IPS-11a (cell line): ENCODE results near the gene GRSF1.
"Not testable (repeated sequence)": the region's sequence is repeated elsewhere in the genome, so short reads cannot be mapped to it uniquely, and the experiment has no call there.

ENCODE experiments used
- H3K4me3 ChIP-seq: one replicate; pipeline ENCODE4 v1.5.1; 2013; ENCODE audit warnings: low read depth, low read length, control low read depth

The GRSF1 gene, protein sequence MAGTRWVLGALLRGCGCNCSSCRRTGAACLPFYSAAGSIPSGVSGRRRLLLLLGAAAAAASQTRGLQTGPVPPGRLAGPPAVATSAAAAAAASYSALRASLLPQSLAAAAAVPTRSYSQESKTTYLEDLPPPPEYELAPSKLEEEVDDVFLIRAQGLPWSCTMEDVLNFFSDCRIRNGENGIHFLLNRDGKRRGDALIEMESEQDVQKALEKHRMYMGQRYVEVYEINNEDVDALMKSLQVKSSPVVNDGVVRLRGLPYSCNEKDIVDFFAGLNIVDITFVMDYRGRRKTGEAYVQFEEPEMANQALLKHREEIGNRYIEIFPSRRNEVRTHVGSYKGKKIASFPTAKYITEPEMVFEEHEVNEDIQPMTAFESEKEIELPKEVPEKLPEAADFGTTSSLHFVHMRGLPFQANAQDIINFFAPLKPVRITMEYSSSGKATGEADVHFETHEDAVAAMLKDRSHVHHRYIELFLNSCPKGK

DNA sequence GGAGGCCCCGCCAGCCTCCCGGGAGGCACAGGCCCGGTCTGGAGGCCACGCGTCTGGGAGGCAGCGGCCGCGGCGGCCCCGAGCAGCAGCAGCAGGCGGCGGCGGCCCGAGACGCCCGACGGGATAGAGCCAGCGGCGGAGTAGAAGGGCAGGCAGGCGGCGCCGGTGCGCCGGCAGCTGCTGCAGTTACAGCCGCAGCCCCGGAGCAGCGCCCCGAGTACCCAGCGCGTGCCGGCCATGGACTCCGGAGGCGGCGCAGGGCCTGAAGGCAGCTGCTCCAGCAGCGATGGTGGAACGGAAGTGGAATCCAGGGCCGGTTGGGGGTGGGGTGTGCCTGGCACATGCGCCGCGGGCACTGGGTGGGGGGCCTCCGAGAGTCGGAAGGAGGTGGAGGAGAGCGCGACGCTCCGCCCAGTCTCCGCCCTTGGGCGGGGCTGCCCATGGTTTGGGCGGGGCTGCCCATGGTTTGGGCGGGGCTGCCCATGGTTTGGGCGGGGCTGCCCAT lies at the start of gene GRSF1:
TSS of gene GRSF1 (minus strand) at position 302 of the 505 bp plus-strand sequence. CDS start at position 239, 63 bp downstream.
- peak within 1 kb of the TSS; percentile 96 for H3K4me3 ChIP-seq

- no peak overlapping the region for H3K4me3 ChIP-seq
Observed at GRCh38 chr4:70885174-70885573, 45.5 kb upstream of the GRSF1 start.

GRCh38 chr4:70880739-70881138 lies 41.0 kb upstream of the GRSF1 start:
- H3K4me3 ChIP-seq = no peak overlapping the region

DNA sequence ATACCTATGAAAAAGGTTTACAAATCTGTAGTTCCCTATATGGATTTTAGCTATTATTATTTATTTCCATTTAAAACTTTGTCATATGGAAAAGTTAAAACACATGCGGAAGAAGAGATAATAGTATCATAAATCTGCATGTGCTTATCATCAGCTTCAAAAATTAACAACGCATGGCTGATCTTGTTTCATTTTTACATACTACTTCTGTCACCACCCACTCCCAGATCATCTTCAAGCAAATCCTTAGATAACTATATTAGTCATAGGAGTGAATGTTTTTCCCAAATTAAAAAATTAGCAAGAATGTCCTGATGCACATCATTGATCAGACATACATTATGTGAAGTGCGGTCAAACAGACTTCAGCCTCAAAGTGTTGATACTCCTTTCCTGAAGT lies 37.9 kb upstream of the GRSF1 start:
- H3K4me3 ChIP-seq = no peak overlapping the region

DNA sequence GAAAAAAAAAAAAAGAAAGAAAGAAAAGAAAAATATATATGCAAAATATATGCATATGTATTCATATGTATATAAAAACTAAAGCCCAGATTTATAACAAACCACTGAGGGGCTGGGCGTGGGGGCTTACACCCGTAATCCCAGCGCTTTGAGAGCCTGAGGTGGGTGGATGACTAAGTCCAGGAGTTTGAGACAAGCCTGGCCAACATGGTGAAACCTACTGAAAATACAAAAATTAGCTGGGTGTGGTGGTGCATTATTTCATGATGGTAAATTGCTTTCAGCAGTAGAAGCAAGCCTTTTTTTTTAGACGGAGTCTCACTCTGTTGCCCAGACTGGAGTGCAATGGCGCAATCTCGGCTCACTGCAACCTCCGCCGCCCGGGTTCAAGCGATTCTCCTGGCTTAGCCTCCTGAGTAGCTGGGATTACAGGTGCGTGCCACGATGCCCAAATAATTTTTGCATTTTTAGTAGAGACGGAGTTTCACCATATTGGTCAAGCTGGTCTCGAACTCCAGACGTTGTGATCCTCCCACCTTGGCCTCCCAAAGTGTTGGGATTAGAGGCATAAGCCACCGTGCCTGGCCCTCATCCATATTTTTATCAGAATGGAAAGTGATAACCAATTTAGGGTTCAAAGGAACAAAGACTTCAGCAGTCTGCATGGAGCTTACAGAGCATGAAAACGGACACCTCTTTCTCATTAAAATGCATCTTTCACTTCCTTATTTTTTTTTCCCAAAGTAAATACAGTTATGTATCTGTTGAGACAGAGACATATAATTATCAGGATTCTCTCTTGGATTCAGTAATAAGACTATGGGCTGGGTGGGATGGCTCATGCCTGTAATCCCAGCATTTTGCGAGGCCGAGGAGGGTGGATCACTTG lies 34.8 kb upstream of the GRSF1 start:
- no peak overlapping the region for H3K4me3 ChIP-seq

DNA sequence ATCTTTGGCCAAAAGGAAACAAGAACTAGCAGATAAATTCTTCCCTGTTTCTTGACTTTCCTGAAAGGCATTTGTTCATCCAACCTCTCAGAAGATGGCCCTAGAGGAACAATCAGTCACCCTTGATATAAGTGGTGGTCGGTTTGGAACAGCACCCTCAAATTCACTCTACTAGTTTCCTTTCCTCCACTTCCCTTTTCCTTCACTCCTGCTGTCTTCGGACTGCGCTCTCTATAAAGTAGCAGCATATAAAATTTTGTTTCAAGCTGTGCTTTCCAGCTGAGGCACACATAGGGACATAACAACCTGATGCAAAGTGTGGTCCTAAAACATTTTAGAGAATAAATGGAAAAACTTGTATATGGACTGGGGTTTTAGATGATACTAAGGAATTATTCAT lies 33.5 kb upstream of the GRSF1 start:
- H3K4me3 ChIP-seq = no peak overlapping the region

- no peak overlapping the region for H3K4me3 ChIP-seq
Observed at GRCh38 chr4:70868778-70869177, 29.1 kb upstream of the GRSF1 start.

- H3K4me3 ChIP-seq = no peak overlapping the region
Observed at GRCh38 chr4:70863099-70863790, 23.6 kb upstream of the GRSF1 start.

DNA sequence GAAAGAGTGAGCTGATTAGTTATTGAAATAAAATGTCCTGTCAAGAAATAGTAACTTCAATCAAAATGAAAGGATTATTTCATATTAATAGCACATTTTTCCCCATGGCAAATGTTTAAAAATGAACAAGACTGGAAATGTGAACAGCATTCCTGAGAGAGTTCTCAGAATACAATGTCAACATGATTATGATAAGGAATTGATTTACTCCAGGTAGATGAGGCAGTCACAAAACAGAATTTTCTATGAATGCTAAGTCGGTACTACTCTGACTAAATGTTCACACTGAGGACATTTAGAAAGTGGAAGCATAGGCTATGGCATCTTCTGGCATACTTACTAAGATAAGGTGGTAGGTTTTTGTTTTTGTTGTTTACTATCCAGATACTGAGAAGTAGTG lies 19.4 kb upstream of the GRSF1 start:
- no peak overlapping the region for H3K4me3 ChIP-seq

GRCh38 chr4:70858454-70858853 lies 18.8 kb upstream of the GRSF1 start:
- no peak overlapping the region for H3K4me3 ChIP-seq

GRCh38 chr4:70855464-70855863 lies 15.8 kb upstream of the GRSF1 start:
- no peak overlapping the region for H3K4me3 ChIP-seq

- H3K4me3 ChIP-seq = no peak overlapping the region
Observed at GRCh38 chr4:70849291-70849690, 9.6 kb upstream of the GRSF1 start.

GRCh38 chr4:70844180-70844579 lies 4.5 kb upstream of the GRSF1 start:
- no peak overlapping the region for H3K4me3 ChIP-seq

DNA sequence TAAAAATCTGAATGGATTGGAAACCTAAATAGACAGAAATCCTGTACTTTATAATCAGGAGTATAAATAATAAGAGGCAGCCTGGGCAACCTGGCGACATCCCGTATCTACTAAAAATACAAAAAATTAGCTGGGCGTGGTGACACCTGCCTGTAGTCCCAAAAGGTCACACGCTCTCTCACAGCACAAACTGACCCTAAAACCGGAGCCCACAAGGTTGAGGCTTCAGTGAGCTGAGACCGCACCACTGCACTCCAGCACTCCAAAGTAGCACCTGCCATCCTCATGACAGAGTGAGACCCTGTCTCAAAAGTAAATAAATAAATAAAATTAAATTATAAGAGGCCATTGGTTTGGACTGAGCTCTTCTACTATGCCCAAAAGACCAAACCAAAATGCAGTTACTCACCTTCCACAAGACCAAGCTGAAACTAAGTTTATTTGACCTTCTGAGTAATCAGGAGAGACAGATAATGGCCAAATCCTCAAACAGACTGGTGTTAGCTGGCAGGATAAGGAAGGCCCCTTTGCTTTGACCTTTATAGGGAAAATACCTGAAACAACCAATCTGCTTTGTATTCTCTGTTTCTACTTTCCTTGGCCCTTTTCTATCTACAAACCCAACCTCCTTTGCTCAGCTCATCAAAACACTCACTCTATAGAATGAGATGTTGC lies 3.2 kb upstream of the GRSF1 start:
- H3K4me3 ChIP-seq = no peak overlapping the region

DNA sequence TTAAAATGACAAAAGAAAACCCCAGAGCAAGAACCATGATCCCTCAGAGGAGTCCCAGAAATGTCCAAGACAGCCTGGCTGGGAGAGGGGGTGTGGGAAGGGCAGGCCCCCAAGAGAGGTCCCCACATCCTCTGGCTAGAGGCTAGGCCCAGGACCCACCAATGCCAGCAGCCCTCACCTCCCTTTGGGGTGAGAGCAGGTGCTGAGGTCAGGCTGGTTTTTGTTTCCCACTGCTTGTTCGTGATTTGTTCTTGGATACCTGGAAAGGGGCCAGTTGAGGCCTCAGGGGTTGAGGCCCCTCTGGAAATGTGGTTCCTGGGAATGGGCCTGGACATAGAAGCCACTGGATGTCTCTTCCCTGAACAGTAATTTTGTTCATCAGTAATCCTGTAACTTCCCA lies 2.3 kb upstream of the GRSF1 start:
- no peak overlapping the region for H3K4me3 ChIP-seq

GRCh38 chr4:70841211-70841610 lies 1.5 kb upstream of the GRSF1 start:
- no peak overlapping the region for H3K4me3 ChIP-seq

DNA sequence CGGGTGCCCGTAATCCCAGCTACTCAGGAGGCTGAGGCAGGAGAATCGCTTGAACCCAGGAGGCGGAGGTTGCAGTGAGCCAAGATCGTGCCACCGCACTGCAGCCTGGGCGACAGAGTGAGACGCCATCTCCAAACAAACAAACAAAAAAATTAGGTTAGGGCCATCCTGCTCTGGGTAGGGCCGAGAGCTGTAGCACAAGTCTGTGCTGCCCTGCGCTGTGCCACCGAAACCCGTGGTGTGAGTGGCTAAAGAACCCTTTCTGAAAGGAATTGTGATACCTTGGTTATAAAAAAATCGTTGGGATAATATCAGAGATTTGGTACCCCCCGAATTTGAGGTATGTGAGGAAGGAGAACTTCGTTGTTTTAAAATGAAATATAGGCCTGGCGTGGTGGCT lies 941 bp upstream of the GRSF1 start:
- H3K4me3 ChIP-seq = not testable (repeated sequence)

DNA sequence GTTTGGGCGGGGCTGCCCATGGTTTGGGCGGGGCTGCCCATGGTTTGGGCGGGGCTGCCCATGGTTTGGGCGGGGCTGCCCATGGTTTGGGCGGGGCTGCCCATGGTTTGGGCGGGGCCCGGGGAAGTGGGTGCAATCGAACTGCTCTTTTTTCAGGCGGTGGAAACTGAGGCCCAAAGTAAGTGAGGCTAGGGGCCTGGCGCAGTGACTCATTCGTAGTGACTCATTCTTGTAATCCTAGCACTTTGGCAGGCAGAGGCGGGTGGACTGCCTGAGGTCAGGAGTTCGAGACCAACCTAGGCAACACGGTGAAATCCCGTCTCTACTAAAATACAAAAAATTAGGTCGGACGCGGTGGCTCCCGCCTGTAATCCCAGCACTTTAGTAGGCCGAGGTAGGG lies 447 bp upstream of the GRSF1 start:
- H3K4me3 ChIP-seq = not testable (repeated sequence)

GRCh38 chr4:70838666-70839588 lies 763 bp downstream of the GRSF1 start:
- peak overlapping the region; percentile 96 for H3K4me3 ChIP-seq
